Omental fat pad (tissue), 4 donors: Measurements from ENCODE around the gene SLC66A3. TPM values are rescaled to one million over a fixed set of nuclear protein-coding genes. Genes with fewer than 3 reads are reported as not detected.

Source experiments
- ATAC-seq: fragments of 150-250 bp; one replicate; pipeline ENCODE4 v1.9.1; 2016; ENCODE audit warnings: mild to moderate bottlenecking, moderate library complexity; ENCODE audit not compliant: low FRiP score
- DNase-seq: peaks from one replicate; pipeline ENCODE4 v3.0.0-alpha.2; 2019; ENCODE audit warnings: low spot score
- total RNA-seq, 4 donors: library from RNA; depleted of rRNA; stranded (reverse); fragments of >200 nt; gene quantifications; one replicate each; pipeline ENCODE4 v1.1.0, GENCODE V29; 2016
- TF ChIP-seq, protein P1 (sequence below), 3 donors: fragments of 450-650 bp; IDR thresholded peaks; one replicate each; pipeline ENCODE4 v1.5.1; 2016 to 2017; ENCODE audit warnings: antibody characterized with exemption in 3 of 3, mild to moderate bottlenecking in 3 of 3, moderate library complexity in 2 of 3

The SLC66A3 gene
- total RNA-seq, 4 donors from 2014 or later: 32.5 to 68.7 (median 59.0) TPM

DNA sequence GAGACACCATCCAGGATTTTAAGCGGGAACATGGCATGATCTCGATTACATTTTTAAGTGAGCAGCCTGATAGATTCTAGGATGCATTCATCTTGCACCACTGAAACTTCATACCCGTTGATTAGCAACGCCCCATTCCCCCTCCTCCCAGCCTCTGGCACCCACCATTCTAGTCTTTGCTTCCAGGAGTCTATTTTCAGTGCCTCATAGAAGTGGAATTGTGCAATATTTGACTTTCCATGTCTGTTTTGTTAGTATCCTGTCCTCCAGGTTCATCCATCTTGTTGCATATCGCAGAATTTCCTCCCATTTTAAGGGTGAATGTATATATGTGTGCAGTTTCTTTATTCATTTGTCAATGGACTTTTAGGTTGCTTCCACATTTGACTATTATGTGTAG, 20.9 kb upstream of the SLC66A3 start:
- ATAC-seq: no peak
- TF ChIP-seq, protein P1, sequence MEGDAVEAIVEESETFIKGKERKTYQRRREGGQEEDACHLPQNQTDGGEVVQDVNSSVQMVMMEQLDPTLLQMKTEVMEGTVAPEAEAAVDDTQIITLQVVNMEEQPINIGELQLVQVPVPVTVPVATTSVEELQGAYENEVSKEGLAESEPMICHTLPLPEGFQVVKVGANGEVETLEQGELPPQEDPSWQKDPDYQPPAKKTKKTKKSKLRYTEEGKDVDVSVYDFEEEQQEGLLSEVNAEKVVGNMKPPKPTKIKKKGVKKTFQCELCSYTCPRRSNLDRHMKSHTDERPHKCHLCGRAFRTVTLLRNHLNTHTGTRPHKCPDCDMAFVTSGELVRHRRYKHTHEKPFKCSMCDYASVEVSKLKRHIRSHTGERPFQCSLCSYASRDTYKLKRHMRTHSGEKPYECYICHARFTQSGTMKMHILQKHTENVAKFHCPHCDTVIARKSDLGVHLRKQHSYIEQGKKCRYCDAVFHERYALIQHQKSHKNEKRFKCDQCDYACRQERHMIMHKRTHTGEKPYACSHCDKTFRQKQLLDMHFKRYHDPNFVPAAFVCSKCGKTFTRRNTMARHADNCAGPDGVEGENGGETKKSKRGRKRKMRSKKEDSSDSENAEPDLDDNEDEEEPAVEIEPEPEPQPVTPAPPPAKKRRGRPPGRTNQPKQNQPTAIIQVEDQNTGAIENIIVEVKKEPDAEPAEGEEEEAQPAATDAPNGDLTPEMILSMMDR (IDR thresholded peaks at IDR 0.05): no peak

GRCh38 chr2:11140492-11140891, 14.8 kb upstream of the SLC66A3 start:
- DNase-seq: no peak
- TF ChIP-seq, protein P1 (IDR thresholded peaks at IDR 0.05): no peak

More for the DNA sequence above, 20.9 kb upstream of the SLC66A3 start:
- DNase-seq: no peak

GRCh38 chr2:11141319-11141718, 13.9 kb upstream of the SLC66A3 start:
- no peak for ATAC-seq
- DNase-seq: no peak

More at GRCh38 chr2:11140492-11140891, 14.8 kb upstream of the SLC66A3 start:
- no peak for ATAC-seq

GRCh38 chr2:11142330-11142729, 12.9 kb upstream of the SLC66A3 start:
- ATAC-seq (no peak), DNase-seq (no peak)
- TF ChIP-seq, protein P1 (IDR thresholded peaks at IDR 0.05): no peak

More at GRCh38 chr2:11141319-11141718, 13.9 kb upstream of the SLC66A3 start:
- TF ChIP-seq, protein P1 (IDR thresholded peaks at IDR 0.05): no peak

GRCh38 chr2:11142987-11143386, 12.3 kb upstream of the SLC66A3 start:
- TF ChIP-seq, protein P1 (IDR thresholded peaks at IDR 0.05): no peak
- no peak for ATAC-seq
- no peak for DNase-seq

GRCh38 chr2:11144077-11144737, 11.1 kb upstream of the SLC66A3 start:
- TF ChIP-seq, protein P1 (IDR thresholded peaks at IDR 0.05): no peak
- DNase-seq: no peak
- ATAC-seq: peak; percentile 22

- ATAC-seq (no peak), DNase-seq (no peak)
- TF ChIP-seq, protein P1 (IDR thresholded peaks at IDR 0.05): no peak
These were observed 10.6 kb upstream of the SLC66A3 start for GRCh38 chr2:11144738-11145079.
